Stimulated activated effector memory CD8-positive, alpha-beta T cell treated with anti-CD3 and anti-CD28 coated beads, Interleukin-12 subunit alpha, Interleukin-12 subunit beta, amount 100 ng/mL, for 72 hours (primary cell): Measurements from ENCODE around the gene UVRAG.

ENCODE experiments used
- ATAC-seq: fragments of 150-1000 bp; cut with Tn5 transposase; 2 replicates; pipeline ENCODE4 v1.10.0; 2021
- DNase-seq, 2 donors: peaks; one replicate each; pipeline ENCODE4 v3.0.0; 2021 to 2022; ENCODE audit warnings: low spot score in 2 of 2
- H3K27ac Mint-ChIP-seq: one replicate; pipeline ENCODE4 v1.8.0; 2022; ENCODE audit warnings: mild to moderate bottlenecking, mixed read lengths
- H3K36me3 Mint-ChIP-seq: one replicate; pipeline ENCODE4 v1.8.0; 2022; ENCODE audit warnings: mild to moderate bottlenecking, mixed read lengths
- H3K4me1 Mint-ChIP-seq: one replicate; pipeline ENCODE4 v1.8.0; 2022; ENCODE audit warnings: mixed read lengths
- H3K4me3 Mint-ChIP-seq: one replicate; pipeline ENCODE4 v1.8.0; 2022; ENCODE audit warnings: mild to moderate bottlenecking, mixed read lengths
- H3K9me3 Mint-ChIP-seq: one replicate; pipeline ENCODE4 v1.8.0; 2022; ENCODE audit warnings: mixed read lengths

The UVRAG gene

DNA sequence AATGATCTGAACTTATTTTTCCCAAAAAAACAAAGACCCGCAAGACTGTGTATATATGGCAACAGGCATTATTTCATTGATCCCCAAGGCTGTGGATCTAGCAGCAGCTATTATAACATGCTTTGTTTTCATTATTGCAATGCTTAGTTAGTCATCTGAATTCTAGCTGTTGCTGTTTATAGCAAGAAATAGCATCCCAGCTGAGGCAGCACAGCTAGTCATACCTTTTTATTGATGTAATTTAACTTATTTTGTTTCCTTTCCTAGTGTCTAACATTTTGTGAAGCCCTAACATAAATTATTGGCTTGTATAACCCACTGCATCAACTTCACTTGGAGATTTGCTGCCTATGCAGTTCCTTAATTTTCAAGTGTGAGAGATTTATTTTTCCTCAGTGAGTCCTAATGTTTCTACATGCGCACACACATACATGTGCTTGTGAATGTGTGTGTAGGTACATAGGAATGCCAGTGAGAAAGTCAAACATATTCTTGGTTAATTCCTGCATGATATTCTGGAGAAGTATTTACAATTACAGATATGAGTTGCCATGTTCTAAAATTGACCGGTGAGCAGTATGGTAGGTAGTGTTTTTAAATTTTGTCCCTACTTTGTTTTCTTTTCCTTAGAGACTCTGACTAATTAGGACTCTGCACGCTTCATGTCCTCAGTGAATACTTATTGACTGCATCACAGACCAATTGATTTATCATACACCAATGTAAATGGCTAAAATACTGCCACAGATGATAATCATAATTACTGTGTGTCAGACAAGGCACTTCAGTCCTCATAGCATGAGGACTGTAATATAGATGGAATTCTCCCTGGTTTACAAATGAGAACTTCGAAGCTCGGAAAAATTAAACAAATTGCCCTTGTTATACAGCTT is 272.0 kb downstream of the UVRAG start:
- Mint-ChIP-seq H3K9me3 (peaks cover 7% of the 10 kb centered on the region), H3K4me1 (no peaks in the 10 kb centered on the region), H3K27ac (no peak overlapping the region), H3K4me3 (no peak overlapping the region), H3K36me3 (no peaks in the 10 kb centered on the region)
- DNase-seq, result no peak
- no peak for ATAC-seq

- Mint-ChIP-seq H3K4me3 (no peak overlapping the region), H3K27ac (no peak overlapping the region), H3K4me1 (no peaks in the 10 kb centered on the region), H3K9me3 (peaks cover 7% of the 10 kb centered on the region), H3K36me3 (no peaks in the 10 kb centered on the region)
- DNase-seq (no peak), ATAC-seq (no peak)
Observed at GRCh38 chr11:76087749-76088148, 272.7 kb downstream of the UVRAG start.

GRCh38 chr11:76088511-76088910 is 273.5 kb downstream of the UVRAG start:
- Mint-ChIP-seq H3K36me3 (no peaks in the 10 kb centered on the region), H3K9me3 (peaks cover 7% of the 10 kb centered on the region)
- ATAC-seq, result no peak

GRCh38 chr11:76090174-76090573 is 275.2 kb downstream of the UVRAG start:
- H3K27ac Mint-ChIP-seq, result no peak overlapping the region
- H3K36me3 Mint-ChIP-seq, result no peaks in the 10 kb centered on the region
- no peak overlapping the region for H3K4me3 Mint-ChIP-seq
- DNase-seq, result no peak
- peaks cover 7% of the 10 kb centered on the region for H3K9me3 Mint-ChIP-seq
- no peak for ATAC-seq
- no peaks in the 10 kb centered on the region for H3K4me1 Mint-ChIP-seq

More at GRCh38 chr11:76088511-76088910, 273.5 kb downstream of the UVRAG start:
- no peak overlapping the region for H3K4me3 Mint-ChIP-seq
- DNase-seq, result no peak
- no peaks in the 10 kb centered on the region for H3K4me1 Mint-ChIP-seq
- no peak overlapping the region for H3K27ac Mint-ChIP-seq

DNA sequence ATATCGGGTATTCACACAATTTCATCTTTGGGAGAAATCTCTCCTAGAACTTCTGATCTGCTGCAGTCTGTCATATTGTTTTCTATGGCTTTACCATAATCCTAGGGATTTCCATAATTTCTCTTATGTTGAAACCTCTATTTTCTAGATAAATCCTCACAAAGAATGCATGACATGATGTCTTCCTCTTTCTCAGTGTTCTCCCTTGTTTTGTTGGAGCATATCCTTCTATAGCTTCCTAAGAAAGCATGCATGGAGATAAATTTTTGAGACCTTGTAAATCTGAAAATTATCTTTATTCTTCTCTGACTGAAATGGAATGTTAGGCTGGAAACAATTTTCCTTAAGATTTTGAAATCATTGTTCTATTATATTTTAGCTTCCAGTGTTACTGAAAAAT is 275.8 kb downstream of the UVRAG start:
- Mint-ChIP-seq H3K4me1 (no peaks in the 10 kb centered on the region), H3K4me3 (no peak overlapping the region), H3K36me3 (no peaks in the 10 kb centered on the region), H3K9me3 (peaks cover 7% of the 10 kb centered on the region), H3K27ac (no peak overlapping the region)
- no peak for ATAC-seq
- no peak for DNase-seq

DNA sequence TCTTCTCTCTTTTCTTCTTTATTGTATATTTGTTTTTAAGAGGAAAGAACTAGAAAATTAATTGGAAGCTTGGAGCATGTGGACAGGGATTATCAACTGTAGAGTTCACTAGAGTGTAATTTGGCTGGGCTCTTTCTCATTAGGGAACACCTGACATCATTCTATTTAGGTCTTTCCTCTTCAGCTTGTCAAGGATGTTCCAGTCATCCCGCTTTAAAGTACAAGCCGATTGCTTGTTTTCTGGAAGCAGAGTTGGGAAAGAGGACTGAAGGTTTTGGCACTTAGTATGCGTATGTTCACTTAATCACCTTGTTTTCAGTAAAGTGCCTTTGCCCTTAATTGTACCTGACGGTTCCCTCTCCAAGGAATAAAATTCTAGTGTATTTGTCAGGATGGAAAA is 279.7 kb downstream of the UVRAG start:
- H3K36me3 Mint-ChIP-seq, result no peaks in the 10 kb centered on the region
- no peak for ATAC-seq
- H3K9me3 Mint-ChIP-seq, result peaks cover 7% of the 10 kb centered on the region
- DNase-seq, result no peak
- no peak overlapping the region for H3K27ac Mint-ChIP-seq
- H3K4me3 Mint-ChIP-seq, result no peak overlapping the region
- peaks cover 7% of the 10 kb centered on the region for H3K4me1 Mint-ChIP-seq

DNA sequence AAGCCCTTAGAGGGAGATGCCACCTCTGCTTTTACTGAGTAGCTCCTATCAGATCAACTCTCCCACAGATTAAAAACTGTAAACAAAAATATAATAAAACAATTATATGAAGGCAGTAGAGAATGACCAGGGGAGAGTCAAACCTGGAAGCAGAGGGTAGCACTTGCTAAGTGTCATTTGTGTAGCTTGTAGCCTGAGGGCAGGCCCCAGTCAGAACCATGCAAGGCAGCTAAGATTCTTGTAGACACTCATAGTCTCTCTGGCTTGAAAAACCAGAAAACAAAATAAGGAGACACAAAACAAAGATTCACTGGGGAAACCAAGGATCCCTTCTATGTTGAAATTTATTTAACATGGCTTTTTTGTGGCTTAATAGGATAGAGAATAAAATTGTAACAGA is 280.9 kb downstream of the UVRAG start:
- DNase-seq (no peak), ATAC-seq (no peak)
- Mint-ChIP-seq H3K4me1 (peaks cover 7% of the 10 kb centered on the region), H3K27ac (no peak overlapping the region), H3K4me3 (no peak overlapping the region), H3K36me3 (no peaks in the 10 kb centered on the region), H3K9me3 (peaks cover 4% of the 10 kb centered on the region)

DNA sequence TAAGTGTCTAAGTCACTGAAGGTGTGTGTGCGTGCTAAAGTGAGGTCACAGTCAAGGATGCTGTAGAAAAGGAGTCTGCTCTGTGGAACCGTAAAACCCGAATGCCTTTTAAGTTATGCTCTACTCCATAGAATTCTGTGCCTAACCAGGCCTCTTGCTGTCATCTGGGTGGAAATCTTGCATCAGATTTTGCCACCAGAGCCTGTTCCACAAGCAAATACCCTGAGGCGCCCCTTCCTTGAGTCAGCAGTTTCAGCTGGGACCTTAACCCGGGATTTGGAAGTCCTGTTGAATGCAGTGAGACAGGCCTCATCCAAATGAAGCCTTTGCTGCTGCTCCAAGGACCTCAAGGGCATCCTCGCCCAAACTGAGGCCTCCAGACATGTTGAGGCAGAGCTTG is 281.5 kb downstream of the UVRAG start:
- DNase-seq (no peak), ATAC-seq (no peak)
- Mint-ChIP-seq H3K9me3 (peaks cover under 1% of the 10 kb centered on the region), H3K36me3 (no peaks in the 10 kb centered on the region), H3K4me3 (no peak overlapping the region), H3K27ac (no peak overlapping the region), H3K4me1 (peaks cover 7% of the 10 kb centered on the region)

DNA sequence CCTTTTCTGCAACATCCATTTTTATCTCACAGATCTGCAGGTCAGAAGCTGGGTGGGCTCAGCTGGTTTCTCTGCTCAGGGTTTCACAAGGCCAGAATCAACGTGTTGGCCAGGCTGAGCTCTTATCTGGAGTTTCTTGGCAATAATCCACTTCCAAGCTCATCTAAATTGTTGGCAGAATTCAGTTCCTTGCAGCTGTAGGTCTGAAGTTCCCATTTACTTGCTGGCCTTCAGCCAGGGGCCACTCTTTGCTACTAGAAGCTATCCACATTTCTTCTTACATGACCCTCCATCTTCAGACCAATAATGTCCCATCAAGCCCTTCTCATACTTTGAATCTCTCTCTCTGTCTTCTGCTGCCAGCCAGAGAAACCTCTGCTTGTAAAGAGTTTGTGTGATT is 287.8 kb downstream of the UVRAG start:
- H3K27ac Mint-ChIP-seq, result no peak overlapping the region
- H3K9me3 Mint-ChIP-seq, result no peaks in the 10 kb centered on the region
- ATAC-seq (no peak), DNase-seq (no peak)
- no peaks in the 10 kb centered on the region for H3K36me3 Mint-ChIP-seq
- H3K4me1 Mint-ChIP-seq, result no peaks in the 10 kb centered on the region
- no peak overlapping the region for H3K4me3 Mint-ChIP-seq

- H3K4me1 Mint-ChIP-seq, result no peaks in the 10 kb centered on the region
- no peaks in the 10 kb centered on the region for H3K9me3 Mint-ChIP-seq
- no peaks in the 10 kb centered on the region for H3K36me3 Mint-ChIP-seq
- ATAC-seq, result no peak
- H3K4me3 Mint-ChIP-seq, result no peak overlapping the region
- H3K27ac Mint-ChIP-seq, result no peak overlapping the region
- no peak for DNase-seq
Observed at GRCh38 chr11:76103460-76103859, 288.4 kb downstream of the UVRAG start.

DNA sequence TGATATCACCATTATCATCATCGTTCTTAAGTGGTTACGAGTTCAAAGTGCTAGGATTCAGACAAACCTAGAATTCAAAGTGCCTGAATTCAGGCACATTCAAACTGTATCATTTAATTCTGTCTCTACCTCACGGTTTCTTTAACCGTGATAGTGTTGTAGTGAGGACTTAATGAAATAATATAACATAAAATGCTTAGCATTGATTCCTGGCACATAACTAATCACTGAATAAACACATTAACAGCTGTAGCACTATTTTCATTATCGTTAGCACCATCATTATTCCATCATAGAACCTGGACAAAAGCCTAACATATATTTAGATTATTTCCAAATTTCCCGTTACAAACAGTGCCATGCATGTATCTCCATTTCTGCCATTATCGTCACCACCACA is 289.3 kb downstream of the UVRAG start:
- H3K9me3 Mint-ChIP-seq, result no peaks in the 10 kb centered on the region
- H3K27ac Mint-ChIP-seq, result no peak overlapping the region
- H3K4me1 Mint-ChIP-seq, result no peaks in the 10 kb centered on the region
- DNase-seq, result no peak
- no peaks in the 10 kb centered on the region for H3K36me3 Mint-ChIP-seq
- ATAC-seq, result no peak
- H3K4me3 Mint-ChIP-seq, result no peak overlapping the region

- no peak for ATAC-seq
- Mint-ChIP-seq H3K36me3 (no peaks in the 10 kb centered on the region), H3K27ac (no peak overlapping the region), H3K4me1 (no peaks in the 10 kb centered on the region), H3K4me3 (no peak overlapping the region), H3K9me3 (no peaks in the 10 kb centered on the region)
- DNase-seq, result no peak
Observed at GRCh38 chr11:76105637-76106036, 290.6 kb downstream of the UVRAG start.

DNA sequence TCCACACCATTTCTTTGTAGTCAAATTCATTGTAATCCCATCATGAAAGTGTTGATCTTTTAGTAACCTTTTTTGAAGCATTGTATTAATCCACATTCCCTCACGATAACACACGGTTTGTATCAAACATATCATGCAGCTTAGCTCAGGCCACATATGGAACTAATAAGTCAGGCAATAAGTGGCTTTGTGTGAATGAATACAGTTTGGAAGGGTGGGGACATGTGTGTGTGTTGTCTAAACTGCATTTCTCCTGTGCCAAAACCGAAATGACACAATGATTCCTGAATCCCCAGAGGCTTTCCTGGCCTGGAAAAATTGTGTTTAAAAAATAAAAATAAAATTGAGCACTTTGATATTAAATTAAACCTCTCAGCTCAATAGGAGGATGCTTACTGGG is 293.0 kb downstream of the UVRAG start:
- Mint-ChIP-seq H3K27ac (no peak overlapping the region), H3K4me3 (no peak overlapping the region), H3K4me1 (no peaks in the 10 kb centered on the region), H3K36me3 (no peaks in the 10 kb centered on the region), H3K9me3 (no peaks in the 10 kb centered on the region)
- ATAC-seq (no peak), DNase-seq (no peak)

- Mint-ChIP-seq H3K27ac (no peak overlapping the region), H3K9me3 (no peaks in the 10 kb centered on the region), H3K36me3 (no peaks in the 10 kb centered on the region), H3K4me3 (no peak overlapping the region), H3K4me1 (no peaks in the 10 kb centered on the region)
- DNase-seq, result no peak
- no peak for ATAC-seq
Observed at GRCh38 chr11:76114238-76114637, 299.2 kb downstream of the UVRAG start.

DNA sequence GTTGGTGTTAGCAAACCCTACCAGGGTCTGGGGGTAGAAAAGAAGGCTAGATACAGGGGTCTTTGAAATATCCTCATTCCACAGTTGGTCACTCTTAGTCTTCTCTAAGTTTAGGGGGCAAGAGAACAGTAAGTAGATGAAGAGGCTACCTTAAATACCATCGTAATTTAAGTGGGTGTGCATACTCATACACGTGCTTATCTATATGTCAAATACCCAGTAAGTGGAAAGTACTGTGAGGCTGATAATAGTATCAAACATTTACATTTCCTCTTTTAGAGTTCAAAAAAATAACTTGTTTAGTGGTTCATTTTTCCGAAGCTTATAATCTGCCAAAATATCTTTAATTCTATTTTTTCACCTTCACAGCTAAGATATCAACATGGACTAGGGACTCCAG is 300.5 kb downstream of the UVRAG start:
- Mint-ChIP-seq H3K27ac (no peak overlapping the region), H3K4me1 (no peaks in the 10 kb centered on the region), H3K9me3 (no peaks in the 10 kb centered on the region), H3K4me3 (no peak overlapping the region), H3K36me3 (no peaks in the 10 kb centered on the region)
- DNase-seq, result no peak
- ATAC-seq, result no peak

GRCh38 chr11:76119032-76119431 is 304.0 kb downstream of the UVRAG start:
- H3K36me3 Mint-ChIP-seq, result no peaks in the 10 kb centered on the region
- H3K4me3 Mint-ChIP-seq, result no peak overlapping the region
- no peaks in the 10 kb centered on the region for H3K9me3 Mint-ChIP-seq
- no peak for DNase-seq
- H3K4me1 Mint-ChIP-seq, result no peaks in the 10 kb centered on the region
- no peak for ATAC-seq
- H3K27ac Mint-ChIP-seq, result no peak overlapping the region
